Calu3 (cell line): ENCODE results near the gene SLC30A2. TPM values are rescaled to one million over a fixed set of nuclear protein-coding genes. Genes with fewer than 3 reads are reported as not detected.

Experiments
- BruUV-seq: library from RNA; stranded (reverse); fragments of 400-500 nt; replicated peaks from 2 replicates; lab custom pipeline; 2021; lab: Mats Ljungman, UMichigan
- CTCF ChIA-PET: fragments of 300-600 bp; sonication (Branson Sonifier 250); formaldehyde crosslinking; loops from one replicate; lab custom pipeline; 2022; ENCODE audit warnings: antibody characterized with exemption; lab: Charles Lee
- DNase-seq: peaks from one replicate; pipeline ENCODE4 v3.0.0; 2022
- H3K27ac Mint-ChIP-seq: one replicate; pipeline ENCODE4 v1.8.0; 2022; ENCODE audit warnings: mixed read lengths; ENCODE audit not compliant: unreplicated experiment
- H3K27me3 Mint-ChIP-seq: one replicate; pipeline ENCODE4 v1.8.0; 2022; ENCODE audit warnings: mixed read lengths; ENCODE audit not compliant: unreplicated experiment
- H3K36me3 Mint-ChIP-seq: one replicate; pipeline ENCODE4 v1.8.0; 2022; ENCODE audit warnings: mild to moderate bottlenecking, moderate library complexity, mixed read lengths; ENCODE audit not compliant: insufficient read depth, unreplicated experiment
- H3K4me1 Mint-ChIP-seq: one replicate; pipeline ENCODE4 v1.8.0; 2022; ENCODE audit warnings: mild to moderate bottlenecking, low read depth, mixed read lengths; ENCODE audit not compliant: unreplicated experiment
- H3K4me3 Mint-ChIP-seq: one replicate; pipeline ENCODE4 v1.8.0; 2022; ENCODE audit warnings: mild to moderate bottlenecking, low read depth, moderate library complexity, mixed read lengths; ENCODE audit not compliant: unreplicated experiment
- H3K9me3 Mint-ChIP-seq: one replicate; pipeline ENCODE4 v1.8.0; 2022; ENCODE audit warnings: low read depth, mixed read lengths; ENCODE audit not compliant: unreplicated experiment
- CTCF ChIP-seq: fragments of 200-600 bp; IDR thresholded peaks from one replicate; pipeline ENCODE4 v1.8.0; 2022; ENCODE audit warnings: antibody characterized with exemption; ENCODE audit not compliant: unreplicated experiment
- intact Hi-C: fragments of 100-400 bp; cut with micrococcal nuclease; formaldehyde crosslinking; loops from one replicate; pipeline ENCODE4 v1.10.0; 2022; ENCODE audit not compliant: unreplicated experiment
- total RNA-seq: library from RNA; stranded (reverse); gene quantifications from 2 replicates; pipeline ENCODE4 v1.2.3, GENCODE V29; 2022

SLC30A2 gene
- total RNA-seq, 1 experiment from 2014 or later = not detected

GRCh38 chr1:26029054-26029863, 16.7 kb downstream of the SLC30A2 start:
- no peak overlapping the region for H3K27ac Mint-ChIP-seq
- peaks cover 50% of the 10 kb centered on the region for H3K27me3 Mint-ChIP-seq
- no peaks in the 10 kb centered on the region for H3K36me3 Mint-ChIP-seq
- no peaks in the 10 kb centered on the region for H3K4me1 Mint-ChIP-seq
- CTCF ChIA-PET = interaction anchor here (0.6 kb wide), 1 partner anchor 384 kb away, joined by 4 read pairs; no protein-coding TSS in a partner anchor
- no peaks in the 10 kb centered on the region for H3K9me3 Mint-ChIP-seq
- no peak for TF ChIP-seq CTCF
- intact Hi-C loops = no loop called here
- no TSS peak for BruUV-seq
- no peak for DNase-seq
- no peak overlapping the region for H3K4me3 Mint-ChIP-seq

- CTCF ChIA-PET = no interaction called here
- H3K27ac Mint-ChIP-seq = no peak overlapping the region
- no peak for DNase-seq
- TF ChIP-seq CTCF = no peak
- BruUV-seq = no TSS peak
- no peaks in the 10 kb centered on the region for H3K9me3 Mint-ChIP-seq
- intact Hi-C loops = no loop called here
- H3K36me3 Mint-ChIP-seq = no peaks in the 10 kb centered on the region
- H3K4me1 Mint-ChIP-seq = no peaks in the 10 kb centered on the region
- peaks cover 50% of the 10 kb centered on the region for H3K27me3 Mint-ChIP-seq
- no peak overlapping the region for H3K4me3 Mint-ChIP-seq
Measured at GRCh38 chr1:26028490-26028980, 17.4 kb downstream of the SLC30A2 start.

- H3K36me3 Mint-ChIP-seq = no peaks in the 10 kb centered on the region
- intact Hi-C loops = no loop called here
- TF ChIP-seq CTCF = no peak
- no TSS peak for BruUV-seq
- H3K9me3 Mint-ChIP-seq = no peaks in the 10 kb centered on the region
- no peak overlapping the region for H3K27ac Mint-ChIP-seq
- H3K4me1 Mint-ChIP-seq = no peaks in the 10 kb centered on the region
- no peak for DNase-seq
- H3K4me3 Mint-ChIP-seq = no peak overlapping the region
- H3K27me3 Mint-ChIP-seq = peaks cover 49% of the 10 kb centered on the region
- CTCF ChIA-PET = interaction anchor here (0.6 to 0.7 kb wide), 2 partner anchors 82 to 203 kb away, joined by 7 read pairs; no protein-coding TSS in a partner anchor
Measured at GRCh38 chr1:26027716-26028489, 18.0 kb downstream of the SLC30A2 start.

GRCh38 chr1:26025517-26025916, 20.4 kb downstream of the SLC30A2 start:
- intact Hi-C loops = no loop called here
- Mint-ChIP-seq H3K36me3 (no peaks in the 10 kb centered on the region), H3K4me1 (no peaks in the 10 kb centered on the region), H3K9me3 (no peaks in the 10 kb centered on the region), H3K27me3 (peaks cover 37% of the 10 kb centered on the region), H3K27ac (no peak overlapping the region), H3K4me3 (no peak overlapping the region)
- no TSS peak for BruUV-seq
- no peak for DNase-seq
- CTCF ChIA-PET = no interaction called here
- TF ChIP-seq CTCF = no peak
